GM12891 (cell line): ENCODE data around the gene KIAA1755.

Experiments
- PAX5 ChIP-seq: IDR thresholded peaks from 2 replicates; pipeline ENCODE4 v1.6.1; 2011; ENCODE audit warnings: low read length, moderate library complexity, mild to moderate bottlenecking; ENCODE audit not compliant: insufficient read depth, severe bottlenecking
- POLR2A ChIP-seq: IDR thresholded peaks from 2 replicates; pipeline ENCODE4 v1.6.1; 2011; ENCODE audit warnings: low read depth, low read length, control low read depth
- POLR2AphosphoS5 ChIP-seq: IDR thresholded peaks from 2 replicates; pipeline ENCODE4 v1.6.1; 2011; ENCODE audit warnings: low read depth, low read length, control low read depth
- POU2F2 ChIP-seq: IDR thresholded peaks from 2 replicates; pipeline ENCODE4 v1.6.1; 2011; ENCODE audit warnings: low read depth, mild to moderate bottlenecking, control low read depth, low read length, moderate library complexity
- SPI1 ChIP-seq: IDR thresholded peaks from 2 replicates; pipeline ENCODE4 v1.6.1; 2011; ENCODE audit warnings: low read depth, low read length, control low read depth
- TAF1 ChIP-seq: IDR thresholded peaks from 2 replicates; pipeline ENCODE4 v1.6.1; 2011; ENCODE audit warnings: low read depth, low read length, control low read depth

- no peak for TF ChIP-seq POLR2A
- TF ChIP-seq TAF1 = no peak
- TF ChIP-seq POLR2AphosphoS5 = no peak
- no peak for TF ChIP-seq SPI1
- TF ChIP-seq POU2F2 = no peak
- TF ChIP-seq PAX5 = no peak
Observed at GRCh38 chr20:38260378-38261053, at the start of gene KIAA1755.
